Panc1 (cell line): ENCODE results near the gene HIGD1A. TPM values are rescaled to one million over a fixed set of nuclear protein-coding genes. Genes with fewer than 3 reads are reported as not detected.

ENCODE experiments used
- ATAC-seq: fragments of 200-7000 bp; cut with Tn5 transposase; 2 replicates; pipeline ENCODE4 v1.9.1; 2020; ENCODE audit warnings: mild to moderate bottlenecking, moderate library complexity
- BruUV-seq: library from RNA; stranded (reverse); fragments of 400-500 nt; replicated peaks from 2 replicates; lab custom pipeline; 2021; lab: Mats Ljungman, UMichigan
- CTCF ChIA-PET: fragments of 300-600 bp; sonication (Branson Sonifier 250); formaldehyde crosslinking; loops from one replicate; lab custom pipeline; 2022; ENCODE audit warnings: antibody characterized with exemption; lab: Charles Lee
- POLR2A ChIA-PET: fragments of 300-600 bp; sonication (Branson Sonifier 250); formaldehyde crosslinking; loops from one replicate; lab custom pipeline; 2022; ENCODE audit warnings: antibody characterized with exemption; lab: Charles Lee
- DNase-seq: peaks from one replicate; pipeline ENCODE4 v3.0.0-alpha.2; 2010; ENCODE audit warnings: low read depth, low spot score
- H3K27ac ChIP-seq: 2 replicates; pipeline ENCODE4 v1.5.1; 2011; ENCODE audit warnings: mild to moderate bottlenecking, low read length, inconsistent platforms
- H3K27me3 ChIP-seq: fragments of 200-500 bp; sonication (Bioruptor generic); 2 replicates; pipeline ENCODE4 v1.6.0; 2014; ENCODE audit warnings: low read length, inconsistent platforms; ENCODE audit not compliant: control insufficient read depth, insufficient read depth
- H3K36me3 ChIP-seq: fragments of 200-500 bp; sonication (Bioruptor generic); 2 replicates; pipeline ENCODE4 v1.5.1; 2014; ENCODE audit warnings: inconsistent platforms, mild to moderate bottlenecking, low read length, moderate library complexity; ENCODE audit not compliant: control insufficient read depth, insufficient read depth
- H3K4me1 ChIP-seq: 2 replicates; pipeline ENCODE4 v1.5.1; 2011; ENCODE audit warnings: inconsistent platforms, mild to moderate bottlenecking, low read length, moderate library complexity; ENCODE audit not compliant: control insufficient read depth, insufficient read depth
- H3K4me3 ChIP-seq, 2 experiments: 2 replicates each; pipeline ENCODE4 v1.5.1; 2011 to 2012; ENCODE audit warnings: low read depth in 2 of 2, low read length in 2 of 2, mild to moderate bottlenecking in 2 of 2, inconsistent platforms in 1 of 2, moderate library complexity in 1 of 2
- H3K9me3 ChIP-seq: fragments of 200-500 bp; sonication (Bioruptor generic); 2 replicates; pipeline ENCODE4 v1.5.1; 2014; ENCODE audit warnings: low read depth, mild to moderate bottlenecking, inconsistent platforms, low read length, moderate library complexity; ENCODE audit not compliant: control insufficient read depth, insufficient read depth
- POLR2AphosphoS5 ChIP-seq: IDR thresholded peaks from 2 replicates; pipeline ENCODE4 v1.6.1; 2012; ENCODE audit warnings: mild to moderate bottlenecking, low read depth, low read length, moderate library complexity
- SIN3A ChIP-seq: IDR thresholded peaks from 2 replicates; pipeline ENCODE4 v1.6.1; 2012; ENCODE audit warnings: low read depth, mild to moderate bottlenecking, low read length, moderate library complexity, borderline replicate concordance; ENCODE audit not compliant: insufficient read depth
- TCF7L2 ChIP-seq: IDR thresholded peaks from 2 replicates; pipeline ENCODE4 v1.6.1; 2011; ENCODE audit warnings: mild to moderate bottlenecking, low read depth, low read length, inconsistent platforms
- in situ Hi-C: cut with HindIII; loops from 2 replicates; pipeline ENCODE4 v1.10.0; 2016; ENCODE audit warnings: low sequenced_read_pairs, low pct_unique_long_range_greater_than_20kb
- intact Hi-C: fragments of 100-400 bp; cut with micrococcal nuclease; formaldehyde crosslinking; loops from one replicate; pipeline ENCODE4 v1.10.0; 2022; ENCODE audit not compliant: unreplicated experiment
- total RNA-seq: library from RNA; stranded (reverse); gene quantifications from one replicate; pipeline ENCODE4 v1.2.1, GENCODE V29; 2021; ENCODE audit not compliant: unreplicated experiment
- TF ChIP-seq, protein P1 (sequence below), 2 experiments: IDR thresholded peaks; 2 replicates each; pipeline ENCODE4 v1.6.1; 2011 to 2012; ENCODE audit warnings: low read depth in 2 of 2, control low read depth in 1 of 2, low read length in 1 of 2, mild to moderate bottlenecking in 1 of 2, moderate library complexity in 1 of 2; ENCODE audit not compliant: insufficient read depth in 1 of 2
- TF ChIP-seq, protein P2 (sequence below): fragments of 450-650 bp; IDR thresholded peaks from 2 replicates; pipeline ENCODE4 v1.5.1; 2017; ENCODE audit warnings: mild to moderate bottlenecking

HIGD1A gene
- total RNA-seq, 1 experiment from 2014 or later, result 74.6 TPM

DNA sequence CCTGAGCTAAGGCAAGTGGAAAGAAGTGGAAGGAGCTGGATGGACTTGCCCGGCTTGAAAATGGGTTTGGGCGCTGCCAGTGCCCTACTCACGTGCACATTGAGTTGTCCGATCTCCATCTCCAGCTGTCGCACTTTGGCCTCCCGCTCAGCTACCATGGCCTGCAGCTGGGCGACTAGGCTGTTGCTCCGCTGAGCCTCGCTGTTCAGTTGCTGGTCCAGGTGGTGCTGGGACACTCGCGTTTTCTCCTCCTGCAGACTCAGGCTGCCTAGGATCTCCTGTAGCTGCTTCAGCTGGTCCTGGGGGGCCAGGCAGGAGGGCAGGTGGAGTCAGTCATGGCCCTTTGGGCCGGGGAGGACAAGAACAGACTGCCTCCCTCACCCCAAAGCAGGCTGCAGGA is 68.7 kb downstream of the HIGD1A start:
- Histone ChIP-seq H3K4me1 (no peaks in the 10 kb centered on the region), H3K27me3 (no peaks in the 10 kb centered on the region), H3K27ac (no peak overlapping the region), H3K4me3 (no peak overlapping the region), H3K36me3 (no peaks in the 10 kb centered on the region), H3K9me3 (no peaks in the 10 kb centered on the region)
- in situ Hi-C loops (no loop called here), intact Hi-C loops (no loop called here)
- no TSS peak for BruUV-seq
- ChIA-PET CTCF (no interaction called here), POLR2A (no interaction called here)
- ATAC-seq (no peak), DNase-seq (no peak)
- TF ChIP-seq POLR2AphosphoS5 (no peak), SIN3A (no peak), TCF7L2 (no peak)
- TF ChIP-seq, protein P1, sequence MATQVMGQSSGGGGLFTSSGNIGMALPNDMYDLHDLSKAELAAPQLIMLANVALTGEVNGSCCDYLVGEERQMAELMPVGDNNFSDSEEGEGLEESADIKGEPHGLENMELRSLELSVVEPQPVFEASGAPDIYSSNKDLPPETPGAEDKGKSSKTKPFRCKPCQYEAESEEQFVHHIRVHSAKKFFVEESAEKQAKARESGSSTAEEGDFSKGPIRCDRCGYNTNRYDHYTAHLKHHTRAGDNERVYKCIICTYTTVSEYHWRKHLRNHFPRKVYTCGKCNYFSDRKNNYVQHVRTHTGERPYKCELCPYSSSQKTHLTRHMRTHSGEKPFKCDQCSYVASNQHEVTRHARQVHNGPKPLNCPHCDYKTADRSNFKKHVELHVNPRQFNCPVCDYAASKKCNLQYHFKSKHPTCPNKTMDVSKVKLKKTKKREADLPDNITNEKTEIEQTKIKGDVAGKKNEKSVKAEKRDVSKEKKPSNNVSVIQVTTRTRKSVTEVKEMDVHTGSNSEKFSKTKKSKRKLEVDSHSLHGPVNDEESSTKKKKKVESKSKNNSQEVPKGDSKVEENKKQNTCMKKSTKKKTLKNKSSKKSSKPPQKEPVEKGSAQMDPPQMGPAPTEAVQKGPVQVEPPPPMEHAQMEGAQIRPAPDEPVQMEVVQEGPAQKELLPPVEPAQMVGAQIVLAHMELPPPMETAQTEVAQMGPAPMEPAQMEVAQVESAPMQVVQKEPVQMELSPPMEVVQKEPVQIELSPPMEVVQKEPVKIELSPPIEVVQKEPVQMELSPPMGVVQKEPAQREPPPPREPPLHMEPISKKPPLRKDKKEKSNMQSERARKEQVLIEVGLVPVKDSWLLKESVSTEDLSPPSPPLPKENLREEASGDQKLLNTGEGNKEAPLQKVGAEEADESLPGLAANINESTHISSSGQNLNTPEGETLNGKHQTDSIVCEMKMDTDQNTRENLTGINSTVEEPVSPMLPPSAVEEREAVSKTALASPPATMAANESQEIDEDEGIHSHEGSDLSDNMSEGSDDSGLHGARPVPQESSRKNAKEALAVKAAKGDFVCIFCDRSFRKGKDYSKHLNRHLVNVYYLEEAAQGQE (IDR thresholded peaks at IDR 0.05; ENCODE audit: insufficient read depth in 1 of 2, low read depth in 2 of 2, low read length in 1 of 2), result no peak
- TF ChIP-seq, protein P2, sequence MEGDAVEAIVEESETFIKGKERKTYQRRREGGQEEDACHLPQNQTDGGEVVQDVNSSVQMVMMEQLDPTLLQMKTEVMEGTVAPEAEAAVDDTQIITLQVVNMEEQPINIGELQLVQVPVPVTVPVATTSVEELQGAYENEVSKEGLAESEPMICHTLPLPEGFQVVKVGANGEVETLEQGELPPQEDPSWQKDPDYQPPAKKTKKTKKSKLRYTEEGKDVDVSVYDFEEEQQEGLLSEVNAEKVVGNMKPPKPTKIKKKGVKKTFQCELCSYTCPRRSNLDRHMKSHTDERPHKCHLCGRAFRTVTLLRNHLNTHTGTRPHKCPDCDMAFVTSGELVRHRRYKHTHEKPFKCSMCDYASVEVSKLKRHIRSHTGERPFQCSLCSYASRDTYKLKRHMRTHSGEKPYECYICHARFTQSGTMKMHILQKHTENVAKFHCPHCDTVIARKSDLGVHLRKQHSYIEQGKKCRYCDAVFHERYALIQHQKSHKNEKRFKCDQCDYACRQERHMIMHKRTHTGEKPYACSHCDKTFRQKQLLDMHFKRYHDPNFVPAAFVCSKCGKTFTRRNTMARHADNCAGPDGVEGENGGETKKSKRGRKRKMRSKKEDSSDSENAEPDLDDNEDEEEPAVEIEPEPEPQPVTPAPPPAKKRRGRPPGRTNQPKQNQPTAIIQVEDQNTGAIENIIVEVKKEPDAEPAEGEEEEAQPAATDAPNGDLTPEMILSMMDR, result no peak

DNA sequence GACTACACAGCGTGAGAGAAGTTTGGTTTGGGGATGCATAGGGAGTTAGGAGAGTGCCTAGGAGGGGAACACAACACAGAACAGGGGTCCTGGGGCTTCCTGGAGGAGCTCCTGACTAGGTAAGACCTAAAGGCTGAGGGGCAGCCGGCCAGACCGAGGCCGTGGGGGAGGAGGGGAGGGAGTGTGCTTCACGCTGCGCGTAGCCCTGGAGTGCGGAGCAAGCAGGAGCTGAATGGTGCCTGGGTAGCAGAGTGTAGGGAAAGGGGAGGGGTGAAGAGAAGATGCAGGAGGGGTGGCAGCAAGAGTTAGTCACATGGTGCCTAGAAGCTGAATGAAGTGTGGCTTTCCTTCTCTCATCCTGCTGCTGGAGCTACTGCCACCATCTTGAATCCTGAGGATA is 69.3 kb downstream of the HIGD1A start:
- no peaks in the 10 kb centered on the region for H3K4me1 ChIP-seq
- ATAC-seq (no peak), DNase-seq (no peak)
- POLR2A ChIA-PET, result no interaction called here
- H3K27ac ChIP-seq, result no peak overlapping the region
- H3K9me3 ChIP-seq, result no peaks in the 10 kb centered on the region
- in situ Hi-C loops (no loop called here), intact Hi-C loops (no loop called here)
- no peak for TF ChIP-seq TCF7L2
- TF ChIP-seq, protein P1 (IDR thresholded peaks at IDR 0.05; ENCODE audit: insufficient read depth in 1 of 2, low read depth in 2 of 2, low read length in 1 of 2), result no peak
- no peak for TF ChIP-seq POLR2AphosphoS5
- TF ChIP-seq, protein P2, result no peak
- no peak for TF ChIP-seq SIN3A
- CTCF ChIA-PET, result no interaction called here
- H3K36me3 ChIP-seq, result no peaks in the 10 kb centered on the region
- no TSS peak for BruUV-seq
- no peaks in the 10 kb centered on the region for H3K27me3 ChIP-seq
- no peak overlapping the region for H3K4me3 ChIP-seq
